ELR (cell line): ENCODE results near the gene CORO1C.
"Not testable (repeated sequence)": the region's sequence is repeated elsewhere in the genome, so short reads cannot be mapped to it uniquely, and the experiment has no call there.

ENCODE experiments used
- DNase-seq: peaks from one replicate; pipeline ENCODE4 v3.0.0-alpha.2; 2015; ENCODE audit warnings: low read depth

CORO1C gene

GRCh38 chr12:108731105-108731865, at the start of gene CORO1C:
Gene CORO1C, minus strand, starts transcription at chr12:108731518. Its CDS starts 30,200 bp downstream, at chr12:108701318.
- DNase-seq, result peak; percentile 96

DNA sequence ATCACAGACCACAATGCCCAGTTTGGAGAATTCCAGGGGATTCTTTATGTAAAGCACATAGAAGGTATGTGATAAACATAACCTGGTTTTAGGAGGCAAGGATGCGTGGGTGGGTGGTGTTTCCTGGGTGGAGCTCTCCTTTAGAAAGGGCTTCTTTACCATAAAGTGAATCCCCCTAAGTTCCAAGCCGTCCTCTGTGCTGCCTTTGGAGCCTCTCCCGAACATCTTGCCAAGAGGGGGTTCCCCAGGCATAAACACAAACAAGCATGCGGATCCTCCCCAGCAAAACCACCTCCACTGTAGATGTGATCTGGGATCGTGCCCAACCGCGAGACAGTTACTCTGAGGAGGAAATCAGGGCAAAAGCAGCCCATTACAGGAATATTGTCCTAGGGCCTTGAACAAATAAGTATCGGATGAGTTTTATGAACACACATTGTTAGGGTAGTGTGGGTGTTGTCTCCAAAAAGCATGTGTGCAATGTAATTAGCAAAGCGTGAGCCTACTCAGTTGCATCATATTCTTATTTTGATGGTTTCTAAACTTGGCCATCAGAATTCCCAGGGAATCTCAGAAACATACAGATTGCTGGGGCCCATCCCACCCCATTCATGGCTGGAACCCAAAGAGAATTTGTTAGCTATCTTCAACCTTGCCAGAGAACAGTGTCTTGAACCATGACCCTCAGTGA, 48.8 kb upstream of the CORO1C start:
- no peak for DNase-seq

GRCh38 chr12:108778053-108778452, 46.7 kb upstream of the CORO1C start:
- no peak for DNase-seq

- no peak for DNase-seq
These were observed 45.8 kb upstream of the CORO1C start for GRCh38 chr12:108777156-108777555.

GRCh38 chr12:108773798-108774788, 42.8 kb upstream of the CORO1C start:
- peak; percentile 27 for DNase-seq

- DNase-seq, result no peak
These were observed 41.8 kb upstream of the CORO1C start for GRCh38 chr12:108772891-108773797.

DNA sequence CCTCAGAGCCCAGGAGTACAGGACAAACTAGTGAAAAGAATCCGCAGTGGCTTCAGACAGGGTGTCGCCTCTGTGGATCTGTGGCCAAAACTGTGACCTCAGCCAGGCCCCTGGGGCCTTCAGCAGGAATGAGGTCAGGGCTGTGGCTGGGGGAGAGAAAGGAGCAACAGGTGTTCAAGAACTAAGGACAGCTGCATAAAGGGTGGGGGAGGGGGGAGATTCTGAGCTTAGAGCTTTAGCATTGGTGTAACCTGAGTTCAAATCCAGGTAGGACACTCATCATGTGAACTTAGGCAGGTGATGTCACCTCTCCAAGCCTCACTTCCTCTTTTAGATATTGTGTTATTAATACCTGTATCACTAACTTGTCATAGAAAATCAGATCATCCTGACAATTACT, 40.9 kb upstream of the CORO1C start:
- DNase-seq, result no peak

GRCh38 chr12:108771835-108772234, 40.5 kb upstream of the CORO1C start:
- DNase-seq, result not testable (repeated sequence)

GRCh38 chr12:108770963-108771362, 39.6 kb upstream of the CORO1C start:
- no peak for DNase-seq

GRCh38 chr12:108770269-108770829, 39.0 kb upstream of the CORO1C start:
- DNase-seq, result no peak

DNA sequence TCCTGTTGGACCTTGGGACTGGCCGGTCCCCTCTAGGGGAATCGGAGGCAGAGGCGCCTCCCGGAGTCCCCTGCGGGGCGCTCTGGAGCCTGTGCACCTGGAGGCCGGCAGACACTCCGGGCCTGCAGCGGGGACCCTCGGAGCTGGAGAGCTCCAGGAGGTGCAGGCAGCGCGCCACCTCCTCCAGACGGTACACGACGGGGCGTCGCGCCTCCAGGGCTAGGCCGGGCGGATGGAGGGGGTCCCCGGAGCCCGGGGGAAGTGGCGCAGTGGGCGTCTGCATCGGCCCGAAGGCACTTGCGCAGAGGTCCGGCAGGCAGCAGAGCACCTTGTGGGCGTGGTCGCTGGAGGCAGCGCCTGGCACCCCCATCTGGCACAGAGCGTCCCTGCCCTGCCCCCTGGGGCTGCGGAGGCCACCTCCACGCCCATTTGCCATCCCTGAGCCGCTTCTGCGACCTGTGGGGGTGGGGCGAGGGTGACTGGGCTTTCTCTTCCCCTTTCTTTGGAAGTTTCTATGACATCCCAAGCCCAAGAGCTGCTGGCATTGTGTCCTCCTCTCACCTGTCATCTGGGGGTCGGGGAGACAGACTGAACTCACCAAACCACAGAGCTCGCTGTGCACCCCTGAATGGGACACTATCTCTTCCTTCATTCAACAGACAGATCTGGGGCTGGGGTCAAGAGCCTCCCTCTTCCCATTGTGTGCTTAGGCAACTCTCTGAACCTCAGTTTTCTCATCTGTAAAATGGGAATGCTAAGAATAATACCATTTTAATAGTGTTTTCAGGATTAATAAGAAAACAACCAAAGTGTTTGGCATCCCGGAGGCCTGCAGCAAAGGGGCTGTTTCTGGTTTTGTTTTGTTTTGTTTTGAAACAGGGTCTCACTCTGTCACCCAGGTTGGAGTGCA, 37.5 kb upstream of the CORO1C start:
- no peak for DNase-seq

GRCh38 chr12:108766294-108766693, 35.0 kb upstream of the CORO1C start:
- DNase-seq, result no peak

DNA sequence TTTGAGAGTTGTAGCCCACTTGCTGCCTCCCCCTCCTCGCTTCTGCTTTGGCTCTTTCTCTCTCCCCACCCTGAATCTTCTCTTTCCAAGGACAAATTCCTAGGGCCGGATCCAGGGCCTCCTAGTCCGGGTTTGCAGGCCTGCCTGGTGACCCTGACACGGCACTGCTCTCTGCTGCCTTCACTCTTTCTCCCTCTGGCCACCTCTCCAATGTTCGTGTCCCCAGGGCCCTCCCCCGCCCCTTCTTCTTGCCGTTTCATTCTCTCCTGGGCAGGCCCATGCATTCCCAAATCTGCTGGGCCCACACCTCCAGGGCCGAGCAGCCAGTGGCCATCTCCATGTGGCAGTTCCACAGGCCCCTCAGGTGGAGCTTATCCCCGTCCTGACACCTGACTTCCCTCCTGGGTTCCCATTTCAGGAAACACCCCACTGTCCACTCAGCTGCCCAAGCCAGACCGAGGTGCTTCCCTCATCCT, 34.0 kb upstream of the CORO1C start:
- no peak for DNase-seq

DNA sequence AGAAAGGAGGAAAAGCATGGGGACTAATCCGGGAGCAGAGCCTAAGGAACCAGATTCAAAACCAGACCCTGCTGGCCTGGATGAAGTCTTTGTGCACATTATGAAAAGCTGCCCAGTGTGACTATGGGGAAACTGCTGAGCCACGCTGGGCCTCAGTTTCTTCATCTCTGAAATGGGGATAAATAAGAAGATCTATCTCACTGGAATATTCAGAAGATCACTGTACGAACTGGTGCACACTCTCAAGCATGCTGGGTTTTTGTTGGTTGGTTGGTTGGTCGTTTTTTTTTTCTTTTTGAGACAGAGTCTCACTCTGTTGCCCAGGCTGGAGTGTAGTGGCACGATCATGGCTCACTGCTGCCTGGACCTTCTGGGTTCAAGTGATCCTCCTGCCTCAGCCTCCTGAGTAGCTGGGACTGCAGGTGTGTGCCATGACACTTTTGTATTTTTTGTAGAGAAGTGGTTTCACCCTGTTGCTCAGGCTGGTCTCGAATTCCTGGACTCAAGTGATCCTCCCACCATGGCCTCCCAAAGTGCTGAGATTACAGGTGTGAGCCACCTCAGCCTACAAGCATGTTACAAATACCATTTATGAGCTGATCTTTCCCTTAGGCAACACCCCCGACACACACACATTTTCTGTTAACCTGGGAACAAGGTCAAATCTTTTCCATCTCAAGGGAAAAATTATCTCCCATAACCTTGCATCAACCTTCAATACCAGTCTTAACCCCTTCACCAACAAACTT, 33.4 kb upstream of the CORO1C start:
- no peak for DNase-seq

DNA sequence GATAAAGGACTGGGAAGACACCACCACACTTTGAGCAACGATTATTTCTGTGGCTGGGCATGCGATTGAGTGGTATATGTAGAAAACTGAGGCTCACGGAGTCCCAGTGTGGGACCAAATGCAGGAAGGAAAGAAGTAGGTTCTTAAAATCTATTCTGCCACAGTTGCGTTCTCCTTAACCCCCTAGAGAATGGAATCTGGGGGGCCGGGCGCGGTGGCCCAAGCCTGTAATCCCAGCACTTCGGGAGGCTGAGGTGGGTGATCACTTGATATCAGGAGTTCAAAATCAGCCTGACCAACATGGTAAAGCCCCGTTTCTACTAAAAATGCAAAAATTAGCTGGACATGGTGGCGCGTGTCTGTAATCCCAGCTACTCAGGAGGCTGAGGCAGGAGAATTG, 29.9 kb upstream of the CORO1C start:
- DNase-seq, result no peak

DNA sequence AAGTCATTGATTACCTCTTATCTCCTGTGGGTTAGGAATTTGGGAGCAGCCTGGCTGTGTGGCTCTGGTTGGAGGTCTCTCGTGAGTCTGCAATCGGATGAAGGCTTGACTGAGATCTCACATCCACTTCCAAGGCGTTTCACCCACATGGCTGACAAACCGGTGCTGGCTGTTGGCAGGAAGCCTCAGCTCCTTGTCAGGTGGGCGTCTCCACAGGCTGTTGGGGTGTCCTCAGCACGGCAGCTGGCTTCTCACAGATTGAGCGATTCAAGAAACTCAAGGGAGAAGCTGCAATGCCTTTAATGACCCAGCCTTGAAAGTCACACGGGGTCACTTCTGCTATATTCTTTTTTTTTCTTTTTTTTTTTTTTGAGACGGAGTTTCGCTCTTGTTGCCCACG, 28.6 kb upstream of the CORO1C start:
- DNase-seq, result no peak

GRCh38 chr12:108757856-108758255, 26.5 kb upstream of the CORO1C start:
- DNase-seq, result no peak

DNA sequence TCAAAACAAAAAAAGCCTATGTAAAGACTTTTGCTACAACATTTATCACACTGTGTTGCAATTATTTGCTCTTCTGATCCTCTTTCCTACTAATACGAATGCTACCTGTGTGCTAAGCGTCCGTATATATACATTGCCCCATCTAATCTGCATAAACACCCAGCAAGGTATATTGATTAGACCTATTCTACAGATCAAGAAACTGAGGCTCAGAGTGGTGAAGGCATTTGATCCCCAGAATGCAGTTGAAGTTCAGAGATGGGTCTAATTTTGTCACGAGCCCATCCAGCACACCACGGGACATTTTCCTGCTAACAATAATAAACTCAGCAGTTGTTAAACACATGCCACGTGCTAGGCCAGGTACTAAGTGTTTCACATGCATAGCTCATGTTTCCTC, 25.1 kb upstream of the CORO1C start:
- no peak for DNase-seq

DNA sequence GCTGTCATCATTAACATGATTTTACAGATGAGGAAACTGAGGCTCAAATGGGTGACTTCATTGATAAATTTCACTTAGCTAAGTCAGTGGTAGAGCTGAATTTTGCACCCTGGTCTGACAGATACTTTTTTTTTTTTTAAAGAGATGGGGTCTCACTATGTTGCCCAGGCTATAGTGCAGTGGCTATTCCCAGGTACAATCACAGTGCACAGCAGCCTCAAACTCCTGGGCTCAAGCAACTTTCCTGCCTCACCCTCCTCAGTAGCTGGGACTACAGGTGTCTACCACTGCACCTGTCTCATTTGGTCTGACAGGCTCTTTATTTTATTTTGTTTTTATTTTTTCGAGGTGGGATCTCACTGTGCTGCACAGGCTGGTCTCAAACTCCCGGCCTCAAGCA, 24.2 kb upstream of the CORO1C start:
- no peak for DNase-seq
